HG03442 (cell line): Measurements from ENCODE around the gene EFR3B.
"Not testable (repeated sequence)": the region's sequence is repeated elsewhere in the genome, so short reads cannot be mapped to it uniquely, and the experiment has no call there.

Source experiments
- ATAC-seq: cut with Tn5 transposase; IDR thresholded peaks from one replicate; pipeline ENCODE4 v1.9.1; 2021; ENCODE audit warnings: mild to moderate bottlenecking, moderate library complexity; ENCODE audit not compliant: unreplicated experiment

EFR3B gene

GRCh38 chr2:25103287-25103871 lies 61.5 kb downstream of the EFR3B start:
- ATAC-seq: no peak

DNA sequence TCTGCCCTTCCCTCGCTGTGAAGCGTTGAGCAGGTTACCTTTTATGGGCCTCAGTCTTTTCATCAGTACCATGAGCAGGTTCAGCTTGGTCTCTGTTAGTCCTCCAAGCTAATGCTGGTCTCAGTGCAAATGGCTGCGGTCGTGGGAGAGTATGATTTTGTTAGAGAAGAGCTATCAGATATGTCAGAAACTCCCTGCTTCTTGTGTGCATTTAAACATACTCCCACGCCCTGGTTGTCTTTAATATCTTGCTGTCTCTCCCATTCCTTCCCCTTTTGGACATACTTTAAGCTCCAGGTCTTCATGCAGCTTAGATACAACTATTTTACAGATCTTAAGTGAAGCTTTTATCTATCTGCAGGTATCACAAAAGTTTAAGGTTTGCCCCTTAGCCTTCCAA lies 62.9 kb downstream of the EFR3B start:
- ATAC-seq: no peak

DNA sequence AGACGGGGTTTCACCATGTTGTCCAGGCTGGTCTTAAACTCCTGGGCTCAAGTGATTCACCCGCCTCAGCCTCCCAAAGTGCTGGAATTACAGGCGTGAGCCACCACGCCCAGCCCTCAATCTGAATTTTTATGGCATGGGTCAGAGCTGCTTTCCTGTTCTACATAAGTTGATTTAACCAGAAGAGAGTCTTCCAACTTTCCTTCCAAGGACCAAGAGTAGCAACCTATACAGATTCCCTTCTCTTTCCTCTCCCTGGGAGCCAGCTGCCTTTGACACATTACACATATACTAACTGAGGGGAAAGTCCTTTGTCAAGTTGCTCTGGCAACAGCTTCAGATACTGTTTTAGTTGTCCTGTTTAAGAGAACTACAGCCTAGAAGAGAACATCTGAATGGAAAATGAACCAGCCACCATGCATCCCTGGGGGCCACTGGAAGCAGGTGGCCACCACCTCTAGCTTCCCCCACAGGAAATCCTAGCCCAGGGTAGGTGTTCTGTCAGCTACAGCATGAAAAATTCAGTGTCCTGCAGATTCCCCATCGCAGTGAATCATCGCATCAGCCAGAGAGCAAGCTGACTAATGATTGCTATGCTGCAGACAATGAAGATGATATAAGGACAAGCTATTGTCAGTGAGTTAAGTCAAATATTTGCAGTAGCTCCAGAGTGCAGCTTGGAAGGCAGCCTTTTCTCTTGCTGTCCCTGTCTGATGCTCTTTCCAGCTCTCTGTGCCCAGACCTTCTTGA lies 63.6 kb downstream of the EFR3B start:
- ATAC-seq: no peak

DNA sequence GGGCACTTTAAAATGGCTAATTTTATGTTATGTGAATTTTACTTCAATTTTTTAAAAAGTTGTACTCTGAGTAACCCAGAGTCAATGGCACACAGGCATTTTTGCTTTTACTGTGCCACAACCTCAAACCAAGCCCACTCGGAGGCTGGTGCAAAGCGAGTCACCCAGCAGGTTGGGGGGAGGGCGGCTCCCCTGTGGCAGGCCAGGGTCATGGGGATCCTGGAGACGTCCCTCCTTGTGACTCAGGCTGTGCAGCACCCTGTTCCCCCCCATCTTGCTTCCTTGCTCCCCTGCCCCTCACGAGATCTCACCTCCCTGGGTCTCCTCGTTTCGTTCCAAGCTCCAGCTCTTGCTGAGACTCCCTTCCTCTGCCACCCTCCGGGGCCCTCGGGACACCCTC lies 67.9 kb downstream of the EFR3B start:
- no peak for ATAC-seq

DNA sequence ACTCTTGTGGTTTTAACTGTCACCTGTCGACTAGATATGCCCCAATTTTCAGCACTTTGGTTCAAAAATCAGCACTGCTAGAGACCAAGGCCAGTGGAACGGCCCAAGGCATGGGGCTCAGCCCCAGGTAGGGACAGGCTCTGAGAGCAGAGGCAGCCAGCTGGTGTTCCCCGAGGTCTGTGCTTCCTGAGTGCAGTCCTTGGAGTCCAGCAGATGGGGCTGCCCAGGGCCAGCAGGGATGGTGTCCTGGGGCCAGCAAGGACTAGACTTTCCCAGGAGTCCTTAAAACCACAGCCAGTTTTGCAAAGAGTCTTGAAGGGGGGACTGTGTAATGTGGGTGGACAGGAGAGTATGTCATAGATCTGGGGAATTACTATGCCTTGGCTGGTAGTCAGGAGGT lies 70.2 kb downstream of the EFR3B start:
- ATAC-seq: no peak

GRCh38 chr2:25115249-25115883 lies 73.5 kb downstream of the EFR3B start:
- ATAC-seq: no peak

GRCh38 chr2:25115902-25116301 lies 74.0 kb downstream of the EFR3B start:
- ATAC-seq: no peak

GRCh38 chr2:25116956-25117355 lies 75.1 kb downstream of the EFR3B start:
- no peak for ATAC-seq

GRCh38 chr2:25119263-25119662 lies 77.4 kb downstream of the EFR3B start:
- no peak for ATAC-seq

- ATAC-seq: no peak
These were observed 80.5 kb downstream of the EFR3B start for GRCh38 chr2:25122367-25122766.

DNA sequence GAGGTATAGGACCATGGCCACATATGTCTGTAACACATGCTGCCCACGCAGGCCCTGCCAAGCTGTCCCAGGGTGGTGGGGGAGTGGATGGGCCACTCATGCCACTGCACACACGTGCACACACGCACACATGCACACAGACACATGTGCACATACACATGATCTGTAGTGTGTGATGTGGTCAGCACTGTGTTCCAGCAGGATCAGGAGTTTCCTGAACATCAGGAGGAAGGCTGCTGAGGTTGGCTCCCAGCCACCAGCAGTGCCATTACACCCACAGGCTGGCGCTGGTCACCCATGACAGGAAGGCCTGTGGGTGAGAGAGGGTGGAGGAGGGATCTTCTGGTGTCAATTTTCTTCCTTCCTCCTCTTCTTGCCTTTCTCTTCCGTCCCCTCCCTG lies 81.8 kb downstream of the EFR3B start:
- ATAC-seq: no peak

GRCh38 chr2:25125189-25125588 lies 83.3 kb downstream of the EFR3B start:
- ATAC-seq: no peak

DNA sequence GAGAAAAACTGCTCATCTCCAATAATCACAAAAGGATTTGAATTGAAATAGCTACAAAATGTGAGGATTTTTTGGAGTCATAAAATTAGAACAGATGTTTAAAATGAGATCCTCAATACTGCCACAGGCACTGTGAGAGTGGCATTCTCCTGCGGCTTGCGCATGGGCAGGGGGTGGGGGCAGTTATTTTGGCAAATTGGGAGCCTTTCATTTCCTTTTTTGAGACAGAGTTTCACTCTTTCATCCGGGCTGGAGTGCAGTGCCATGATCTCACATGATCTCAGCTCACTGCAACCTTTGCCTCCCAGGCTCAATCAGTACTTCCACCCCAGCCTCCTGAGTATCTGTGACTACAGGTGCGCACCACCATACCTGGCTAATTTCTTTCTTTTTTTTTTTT lies 84.1 kb downstream of the EFR3B start:
- ATAC-seq: no peak

GRCh38 chr2:25127071-25127470 lies 85.2 kb downstream of the EFR3B start:
- ATAC-seq: not testable (repeated sequence)

GRCh38 chr2:25127646-25128045 lies 85.8 kb downstream of the EFR3B start:
- no peak for ATAC-seq

GRCh38 chr2:25129901-25130520 lies 88.1 kb downstream of the EFR3B start:
- no peak for ATAC-seq

- no peak for ATAC-seq
These were observed 89.3 kb downstream of the EFR3B start for GRCh38 chr2:25131253-25131566.

DNA sequence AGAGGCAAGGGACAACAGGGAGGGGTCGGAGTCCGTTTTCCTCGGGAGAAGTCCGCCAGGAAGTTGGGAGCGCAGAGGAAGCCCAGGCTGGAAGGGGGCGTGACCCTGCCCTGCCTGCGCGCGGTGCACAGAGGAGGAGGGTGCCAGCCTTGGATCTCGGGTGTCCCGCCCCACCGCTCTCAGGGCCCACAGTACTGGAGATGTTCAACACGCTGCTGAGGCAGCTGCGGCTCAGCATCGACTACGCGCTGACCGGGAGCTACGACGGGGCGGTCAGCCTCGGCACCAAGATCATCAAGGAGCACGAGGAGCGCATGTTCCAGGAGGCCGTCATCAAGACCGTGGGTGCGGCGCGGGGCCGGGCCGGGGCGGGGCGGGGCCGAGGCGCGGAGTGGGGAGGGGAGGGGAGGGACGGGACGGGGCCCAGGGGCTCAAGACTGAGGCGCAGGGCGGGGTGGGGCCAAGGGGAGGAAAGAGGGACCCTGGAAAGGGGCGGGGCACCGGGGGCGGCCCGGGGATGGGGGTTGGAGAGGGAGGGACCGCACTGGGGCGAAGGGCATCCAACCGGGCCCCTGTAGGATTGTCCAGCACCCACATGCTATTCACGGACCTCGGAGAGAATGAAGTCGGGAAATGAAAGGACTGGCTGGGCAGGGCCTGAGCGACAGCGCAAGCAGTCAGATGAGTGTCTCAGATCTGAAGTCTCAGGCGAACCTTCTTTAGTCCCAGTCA lies 89.9 kb downstream of the EFR3B start:
- no peak for ATAC-seq

- ATAC-seq: no peak
These were observed 90.4 kb downstream of the EFR3B start for GRCh38 chr2:25132299-25132635.

DNA sequence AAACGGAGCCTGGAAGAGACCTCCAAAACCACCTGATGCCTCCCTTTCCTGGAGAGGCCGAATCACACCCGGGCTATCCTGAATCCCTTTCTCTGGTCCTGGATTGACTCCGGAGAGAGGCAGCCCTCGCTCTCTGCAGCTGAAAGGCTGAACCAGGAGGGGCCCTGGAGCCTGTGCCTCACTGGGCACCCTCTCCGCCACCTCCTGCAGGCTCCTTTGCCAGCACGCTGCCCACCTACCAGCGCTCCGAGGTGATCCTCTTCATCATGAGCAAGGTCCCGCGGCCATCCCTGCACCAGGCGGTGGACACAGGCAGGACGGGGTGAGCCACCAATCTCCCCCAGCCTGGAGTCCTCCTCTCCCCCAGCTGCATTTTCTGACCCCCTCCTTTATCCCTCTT lies 90.8 kb downstream of the EFR3B start:
- no peak for ATAC-seq

GRCh38 chr2:25140535-25140934 lies 98.7 kb downstream of the EFR3B start:
- ATAC-seq: not testable (repeated sequence)

GRCh38 chr2:25141120-25141519 lies 99.2 kb downstream of the EFR3B start:
- no peak for ATAC-seq
